B cell (primary cell): Measurements from ENCODE around the gene DRC7. TPM values are rescaled to one million over a fixed set of nuclear protein-coding genes. Genes with fewer than 3 reads are reported as not detected.

Source experiments
- ATAC-seq: fragments of 200-7000 bp; cut with Tn5 transposase; one replicate; pipeline ENCODE4 v1.10.0; 2021; ENCODE audit warnings: low read depth, mild to moderate bottlenecking, moderate number of reproducible peaks, moderate library complexity
- CTCF ChIA-PET: fragments of 350-600 bp; sonication (Branson Sonifier 250); formaldehyde crosslinking; loops from one replicate; lab custom pipeline; 2021; ENCODE audit warnings: antibody characterized with exemption, inconsistent platforms; lab: Charles Lee
- POLR2A ChIA-PET: fragments of 350-600 bp; sonication (Branson Sonifier 250); formaldehyde crosslinking; loops from one replicate; lab custom pipeline; 2021; ENCODE audit warnings: antibody characterized with exemption; lab: Charles Lee
- DNase-seq: peaks from one replicate; pipeline ENCODE4 v3.0.0; 2013
- H2AFZ ChIP-seq: 2 replicates; pipeline ENCODE4 v1.6.1; 2012; ENCODE audit warnings: mild to moderate bottlenecking, low read depth, low read length; ENCODE audit not compliant: insufficient read depth, poor library complexity, severe bottlenecking
- H3K27ac ChIP-seq, 2 donors: 1 replicate in 1 of 2; 2 replicates in 1 of 2; pipeline ENCODE4 v1.5.1; 2012 to 2013; ENCODE audit warnings: low read length in 2 of 2, mild to moderate bottlenecking in 2 of 2, moderate library complexity in 1 of 2
- H3K27me3 ChIP-seq, 4 experiments: fragments of 200-600 bp in 1 of 4; sonication (generic) in 1 of 4; replicated peaks in 1 of 4; 1 replicate in 2 of 4; 2 replicates in 2 of 4; pipeline versions ENCODE4 v1.6.1 to v1.7.0; 2013 to 2016; ENCODE audit warnings: low read length in 3 of 4, mild to moderate bottlenecking in 2 of 4, mixed read lengths in 1 of 4, moderate library complexity in 1 of 4; ENCODE audit not compliant: insufficient read depth in 4 of 4, control insufficient read depth in 3 of 4; ENCODE audit errors: control extremely low read depth in 1 of 4
- H3K36me3 ChIP-seq, 2 experiments: replicated peaks in 1 of 2; 1 replicate in 1 of 2; 2 replicates in 1 of 2; pipeline versions ENCODE4 v1.6.1 to v1.7.1; 2013; ENCODE audit warnings: low read length in 1 of 2; ENCODE audit not compliant: insufficient read depth in 2 of 2, control insufficient read depth in 1 of 2; ENCODE audit errors: control extremely low read depth in 1 of 2, extremely low read depth in 1 of 2
- H3K4me1 ChIP-seq, 2 donors: fragments of 200-600 bp in 1 of 2; sonication (generic) in 1 of 2; 1 replicate in 1 of 2; 2 replicates in 1 of 2; pipeline versions ENCODE4 v1.5.1 to v1.6.1; 2013 to 2017; ENCODE audit warnings: low read length in 2 of 2; ENCODE audit not compliant: control insufficient read depth in 2 of 2, insufficient read depth in 2 of 2
- H3K4me2 ChIP-seq: replicated peaks from 2 replicates; pipeline ENCODE3; 2012; ENCODE audit warnings: mild to moderate bottlenecking, low read depth, low read length; ENCODE audit not compliant: poor library complexity, severe bottlenecking
- H3K4me3 ChIP-seq, 5 experiments: fragments of 200-600 bp in 1 of 5; sonication (generic) in 1 of 5; 1 replicate in 3 of 5; 2 replicates in 2 of 5; pipeline versions ENCODE4 v1.5.1 to v1.7.0; 2011 to 2016; ENCODE audit warnings: low read length in 4 of 5, mild to moderate bottlenecking in 4 of 5, low read depth in 2 of 5, control low read depth in 1 of 5, moderate library complexity in 1 of 5; ENCODE audit not compliant: insufficient read depth in 1 of 5; ENCODE audit errors: control extremely low read depth in 1 of 5, extremely low read depth in 1 of 5
- H3K79me2 ChIP-seq: fragments of 200-600 bp; sonication (generic); one replicate; pipeline ENCODE4 v1.6.0; 2016; ENCODE audit warnings: low read length; ENCODE audit not compliant: control insufficient read depth, insufficient read depth
- H3K9ac ChIP-seq: fragments of 200-600 bp; sonication (generic); 2 replicates; pipeline ENCODE4 v1.6.1; 2017; ENCODE audit warnings: mild to moderate bottlenecking, low read length, moderate library complexity
- H3K9me3 ChIP-seq, 3 donors: one replicate each; pipeline versions ENCODE4 v1.6.1 to v1.7.1; 2013; ENCODE audit warnings: low read length in 2 of 3; ENCODE audit not compliant: control insufficient read depth in 2 of 3, insufficient read depth in 1 of 3; ENCODE audit errors: control extremely low read depth in 1 of 3
- H4K20me1 ChIP-seq: 2 replicates; pipeline ENCODE4 v1.6.0; 2012; ENCODE audit warnings: mild to moderate bottlenecking, low read length; ENCODE audit not compliant: insufficient read depth, control insufficient read depth, poor library complexity, severe bottlenecking
- H3K27ac Mint-ChIP-seq: one replicate; pipeline ENCODE4 v1.8.0; 2021; ENCODE audit warnings: mixed read lengths
- H3K27me3 Mint-ChIP-seq: one replicate; pipeline ENCODE4 v1.8.0; 2021; ENCODE audit warnings: mixed read lengths
- H3K4me1 Mint-ChIP-seq: one replicate; pipeline ENCODE4 v1.8.0; 2021; ENCODE audit warnings: mixed read lengths
- H3K4me3 Mint-ChIP-seq: one replicate; pipeline ENCODE4 v1.8.0; 2021; ENCODE audit warnings: mixed read lengths
- H3K9me3 Mint-ChIP-seq: one replicate; pipeline ENCODE4 v1.8.0; 2022; ENCODE audit warnings: mixed read lengths; ENCODE audit not compliant: insufficient read depth
- EZH2 ChIP-seq: IDR thresholded peaks from 2 replicates; pipeline ENCODE4 v1.6.1; 2012; ENCODE audit warnings: borderline replicate concordance, low read depth, mild to moderate bottlenecking, moderate library complexity, low read length; ENCODE audit not compliant: insufficient read depth, poor library complexity, severe bottlenecking
- WGBS: methylation state at CpG from one replicate; pipeline ENCODE4 v1.1.5; 2013; ENCODE audit warnings: missing lambda C conversion rate; ENCODE audit not compliant: insufficient coverage; 5-methylcytosine and 5-hydroxymethylcytosine counted together
- intact Hi-C: fragments of 100-400 bp; cut with micrococcal nuclease; formaldehyde crosslinking; loops from one replicate; pipeline ENCODE4 v1.10.0; 2022
- polyA plus RNA-seq: library from polyadenylated mRNA; depleted of rRNA; stranded (reverse); fragments of >200 nt; gene quantifications from 2 replicates; pipeline ENCODE4 v1.2.3, GENCODE V29; 2012
- total RNA-seq, 2 donors: library from RNA; stranded (reverse); fragments of 120-200 nt in 1 of 2; gene quantifications; 1 replicate in 1 of 2; 2 replicates in 1 of 2; pipeline versions ENCODE4 v1.2.3 to v1.2.4, GENCODE V29; 2013 to 2022
- TF ChIP-seq, protein P1 (sequence below): fragments of 200-600 bp; IDR thresholded peaks from one replicate; pipeline ENCODE4 v1.8.0; 2022; ENCODE audit warnings: antibody characterized with exemption, mild to moderate bottlenecking

The DRC7 gene
- total and polyA plus RNA-seq, 2 donors (not counting 1 experiment from before 2014, with no cell fraction given) = 0.12 to 0.22 TPM

DNA sequence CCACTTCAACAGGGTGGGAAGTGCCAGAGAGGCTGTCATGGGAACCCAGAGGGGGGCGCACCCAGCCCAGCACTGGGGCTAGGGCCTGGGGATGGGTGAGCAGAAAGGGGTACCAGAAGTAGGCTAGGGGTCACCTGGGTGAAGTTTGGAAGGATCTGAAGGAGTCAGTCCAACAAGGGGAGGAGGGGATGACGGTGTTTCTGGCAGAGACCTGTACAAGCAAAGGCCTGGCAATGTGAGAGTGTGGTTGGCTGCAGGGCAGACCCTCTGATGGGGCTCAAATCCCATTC is 27.5 kb downstream of the DRC7 start:
- Histone ChIP-seq H2AFZ (no peak overlapping the region), H4K20me1 (no peaks in the 10 kb centered on the region), H3K4me2 (no peak overlapping the region), H3K27me3 (no peaks in the 10 kb centered on the region), H3K79me2 (no peaks in the 10 kb centered on the region), H3K36me3 (no peaks in the 10 kb centered on the region), H3K4me3 (no peak overlapping the region), H3K9ac (no peak overlapping the region), H3K9me3 (no peaks in the 10 kb centered on the region), H3K27ac (no peak overlapping the region), H3K4me1 (peaks cover 0 to 8% of the 10 kb centered on the region in 2 donors)
- ChIA-PET POLR2A (no interaction called here), CTCF (no interaction called here)
- Mint-ChIP-seq H3K27ac (no peak overlapping the region), H3K9me3 (no peaks in the 10 kb centered on the region), H3K27me3 (no peaks in the 10 kb centered on the region), H3K4me3 (no peak overlapping the region), H3K4me1 (peaks cover 5% of the 10 kb centered on the region)
- intact Hi-C loops = loop anchor here (10.0 kb wide), 1 partner anchor 147 kb away; no protein-coding TSS in a partner anchor
- TF ChIP-seq, protein P1, sequence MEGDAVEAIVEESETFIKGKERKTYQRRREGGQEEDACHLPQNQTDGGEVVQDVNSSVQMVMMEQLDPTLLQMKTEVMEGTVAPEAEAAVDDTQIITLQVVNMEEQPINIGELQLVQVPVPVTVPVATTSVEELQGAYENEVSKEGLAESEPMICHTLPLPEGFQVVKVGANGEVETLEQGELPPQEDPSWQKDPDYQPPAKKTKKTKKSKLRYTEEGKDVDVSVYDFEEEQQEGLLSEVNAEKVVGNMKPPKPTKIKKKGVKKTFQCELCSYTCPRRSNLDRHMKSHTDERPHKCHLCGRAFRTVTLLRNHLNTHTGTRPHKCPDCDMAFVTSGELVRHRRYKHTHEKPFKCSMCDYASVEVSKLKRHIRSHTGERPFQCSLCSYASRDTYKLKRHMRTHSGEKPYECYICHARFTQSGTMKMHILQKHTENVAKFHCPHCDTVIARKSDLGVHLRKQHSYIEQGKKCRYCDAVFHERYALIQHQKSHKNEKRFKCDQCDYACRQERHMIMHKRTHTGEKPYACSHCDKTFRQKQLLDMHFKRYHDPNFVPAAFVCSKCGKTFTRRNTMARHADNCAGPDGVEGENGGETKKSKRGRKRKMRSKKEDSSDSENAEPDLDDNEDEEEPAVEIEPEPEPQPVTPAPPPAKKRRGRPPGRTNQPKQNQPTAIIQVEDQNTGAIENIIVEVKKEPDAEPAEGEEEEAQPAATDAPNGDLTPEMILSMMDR = no peak
- TF ChIP-seq EZH2 = no peak
- no peak for ATAC-seq
- WGBS = 93% methylated on average over 2 of the region's 2 CpGs
- DNase-seq = no peak

DNA sequence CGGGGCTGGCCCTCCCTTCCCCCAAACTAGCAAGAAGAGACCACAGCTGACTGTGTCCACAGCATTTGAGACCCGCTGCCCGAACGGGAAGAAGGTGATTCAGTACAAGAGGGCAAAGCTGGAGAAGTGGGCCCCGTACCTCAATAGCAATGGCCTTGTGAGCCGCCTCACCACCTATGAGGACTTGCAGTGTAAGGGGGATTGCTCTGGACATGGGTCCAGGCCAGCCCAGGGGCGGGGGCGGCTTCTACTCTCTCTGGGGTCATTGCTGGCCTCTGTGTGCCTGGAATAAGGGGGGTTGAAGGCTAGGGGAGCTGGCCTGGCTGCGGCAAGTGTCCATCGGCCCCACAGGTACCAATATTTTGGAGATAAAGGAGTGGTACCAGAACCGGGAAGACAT is 28.0 kb downstream of the DRC7 start:
- no peak overlapping the region for H3K9ac ChIP-seq
- Mint-ChIP-seq H3K9me3 (no peaks in the 10 kb centered on the region), H3K4me1 (peaks cover 5% of the 10 kb centered on the region), H3K4me3 (no peak overlapping the region), H3K27ac (no peak overlapping the region), H3K27me3 (no peaks in the 10 kb centered on the region)
- no peaks in the 10 kb centered on the region for H3K27me3 ChIP-seq
- H3K36me3 ChIP-seq = no peaks in the 10 kb centered on the region
- H3K4me3 ChIP-seq = no peak overlapping the region
- CTCF ChIA-PET = no interaction called here
- no peaks in the 10 kb centered on the region for H3K9me3 ChIP-seq
- H3K4me1 ChIP-seq = peaks cover 0 to 8% of the 10 kb centered on the region in 2 donors
- no peak overlapping the region for H2AFZ ChIP-seq
- no peak for DNase-seq
- H3K27ac ChIP-seq = no peak overlapping the region
- H3K4me2 ChIP-seq = no peak overlapping the region
- TF ChIP-seq, protein P1 = no peak
- no peak for TF ChIP-seq EZH2
- no peaks in the 10 kb centered on the region for H4K20me1 ChIP-seq
- POLR2A ChIA-PET = no interaction called here
- 79% methylated on average over 5 of the region's 11 CpGs for WGBS
- intact Hi-C loops = loop anchor here (10.0 kb wide), 1 partner anchor 148 kb away; no protein-coding TSS in a partner anchor
- ATAC-seq = no peak
- H3K79me2 ChIP-seq = no peaks in the 10 kb centered on the region
